Ascending aorta (tissue), 2 donors: ENCODE data around the gene YTHDF1. TPM values are rescaled to one million over a fixed set of nuclear protein-coding genes. Genes with fewer than 3 reads are reported as not detected.
A peak's percentile ranks its signal among the peaks of the same experiment; 100 is the strongest.

Experiments used
- DNase-seq, 2 donors: peaks; one replicate each; pipeline ENCODE4 v3.0.0-alpha.2; 2019; ENCODE audit warnings: low spot score in 2 of 2
- H3K27ac ChIP-seq, 2 donors: fragments of 200-600 bp; sonication (generic); one replicate each; pipeline ENCODE4 v1.5.1; 2016 to 2017; ENCODE audit warnings: mild to moderate bottlenecking in 1 of 2
- H3K27me3 ChIP-seq: fragments of 200-600 bp; sonication (generic); one replicate; pipeline ENCODE4 v1.5.1; 2017
- H3K36me3 ChIP-seq, 2 donors: fragments of 200-600 bp; sonication (generic); one replicate each; pipeline ENCODE4 v1.5.1; 2016
- H3K4me1 ChIP-seq, 2 donors: fragments of 200-600 bp; sonication (generic); one replicate each; pipeline ENCODE4 v1.5.1; 2016 to 2017; ENCODE audit warnings: mild to moderate bottlenecking in 1 of 2
- H3K4me3 ChIP-seq, 2 donors: fragments of 200-600 bp; sonication (generic); one replicate each; pipeline ENCODE4 v1.5.1; 2016 to 2017; ENCODE audit warnings: mild to moderate bottlenecking in 1 of 2
- H3K9me3 ChIP-seq, 2 donors: fragments of 200-600 bp; sonication (generic); one replicate each; pipeline ENCODE4 v1.5.1; 2016
- intact Hi-C: fragments of 100-400 bp; cut with DNase I; formaldehyde crosslinking; loops from one replicate; pipeline ENCODE4 v1.15.1; 2023
- total RNA-seq: library from RNA; depleted of rRNA; stranded (reverse); fragments of >200 nt; gene quantifications from one replicate; pipeline ENCODE4 v1.1.0, GENCODE V29; 2016
- TF ChIP-seq, protein P1 (sequence below), 3 experiments: fragments of 200-600 bp in 2 of 3; fragments of 450-650 bp in 1 of 3; sonication (generic) in 2 of 3; IDR thresholded peaks; one replicate each; pipeline ENCODE4 v1.5.1; 2016 to 2019; ENCODE audit warnings: antibody characterized with exemption in 3 of 3, mild to moderate bottlenecking in 1 of 3, moderate library complexity in 1 of 3

The YTHDF1 gene
- total RNA-seq, result 14.2 TPM

DNA sequence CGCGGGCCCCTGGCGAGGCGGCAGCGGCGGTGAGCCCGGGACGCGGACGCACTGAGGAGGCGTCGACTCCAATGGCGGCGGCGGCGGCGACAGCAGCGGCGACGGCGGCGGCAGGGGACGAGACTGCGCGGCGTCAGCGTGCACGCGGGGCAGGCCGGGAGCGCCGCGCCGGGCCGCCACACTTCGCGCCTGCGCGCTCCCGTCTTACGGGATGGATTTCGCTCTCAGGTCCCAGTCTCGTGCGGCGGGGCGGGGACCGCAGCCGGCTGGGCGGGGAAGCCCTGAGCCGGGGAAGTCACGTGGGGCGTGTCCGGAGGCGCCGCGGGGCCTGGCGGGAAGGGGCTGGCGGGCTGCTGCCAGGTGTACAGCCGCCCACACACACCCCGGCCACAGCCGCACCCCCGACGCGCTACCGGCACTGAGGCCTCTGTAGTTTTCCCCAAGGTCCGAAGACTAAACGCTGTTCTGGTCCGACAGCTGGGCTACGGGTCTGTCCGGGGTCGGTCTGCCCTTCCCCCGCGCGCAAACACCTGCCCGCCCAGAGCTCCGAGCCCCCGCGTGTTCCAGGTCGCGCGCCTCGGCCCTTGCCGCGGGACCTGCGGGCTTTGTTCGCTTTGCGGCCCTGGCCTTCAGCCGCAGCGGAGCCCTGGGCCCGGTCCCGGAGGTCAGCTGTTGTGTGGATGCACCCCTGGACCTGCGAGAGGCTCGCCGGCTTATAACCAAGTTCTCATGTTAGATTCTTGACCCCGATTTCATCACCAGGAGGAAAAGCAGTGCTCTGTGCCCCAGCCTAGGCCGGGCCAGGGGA lies at the start of gene YTHDF1:
Gene YTHDF1, minus strand, starts transcription at position 91 of the 808 bp plus-strand sequence. CDS start 239 bp downstream, outside the sequence.
- intact Hi-C loops, result loop anchor here (1.0 to 10.0 kb wide), 8 partner anchors 56 to 759 kb away; partner anchors contain the start of genes ARFGAP1, GID8, GMEB2 and SAMD10
- TF ChIP-seq, protein P1, sequence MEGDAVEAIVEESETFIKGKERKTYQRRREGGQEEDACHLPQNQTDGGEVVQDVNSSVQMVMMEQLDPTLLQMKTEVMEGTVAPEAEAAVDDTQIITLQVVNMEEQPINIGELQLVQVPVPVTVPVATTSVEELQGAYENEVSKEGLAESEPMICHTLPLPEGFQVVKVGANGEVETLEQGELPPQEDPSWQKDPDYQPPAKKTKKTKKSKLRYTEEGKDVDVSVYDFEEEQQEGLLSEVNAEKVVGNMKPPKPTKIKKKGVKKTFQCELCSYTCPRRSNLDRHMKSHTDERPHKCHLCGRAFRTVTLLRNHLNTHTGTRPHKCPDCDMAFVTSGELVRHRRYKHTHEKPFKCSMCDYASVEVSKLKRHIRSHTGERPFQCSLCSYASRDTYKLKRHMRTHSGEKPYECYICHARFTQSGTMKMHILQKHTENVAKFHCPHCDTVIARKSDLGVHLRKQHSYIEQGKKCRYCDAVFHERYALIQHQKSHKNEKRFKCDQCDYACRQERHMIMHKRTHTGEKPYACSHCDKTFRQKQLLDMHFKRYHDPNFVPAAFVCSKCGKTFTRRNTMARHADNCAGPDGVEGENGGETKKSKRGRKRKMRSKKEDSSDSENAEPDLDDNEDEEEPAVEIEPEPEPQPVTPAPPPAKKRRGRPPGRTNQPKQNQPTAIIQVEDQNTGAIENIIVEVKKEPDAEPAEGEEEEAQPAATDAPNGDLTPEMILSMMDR (IDR thresholded peaks at IDR 0.05), result no peak
- DNase-seq, result peak; percentile 87 to 97
- Histone ChIP-seq H3K4me3 (peak within 1 kb of the TSS; percentile 98), H3K9me3 (no peaks in the 10 kb centered on the region), H3K4me1 (peaks cover 0 to 18% of the 10 kb centered on the region in 2 donors), H3K27ac (peak within 1 kb of the TSS; percentile 73 to 84), H3K27me3 (no peaks in the 10 kb centered on the region), H3K36me3 (peaks cover 15 to 22% of the 10 kb centered on the region in 2 donors)

DNA sequence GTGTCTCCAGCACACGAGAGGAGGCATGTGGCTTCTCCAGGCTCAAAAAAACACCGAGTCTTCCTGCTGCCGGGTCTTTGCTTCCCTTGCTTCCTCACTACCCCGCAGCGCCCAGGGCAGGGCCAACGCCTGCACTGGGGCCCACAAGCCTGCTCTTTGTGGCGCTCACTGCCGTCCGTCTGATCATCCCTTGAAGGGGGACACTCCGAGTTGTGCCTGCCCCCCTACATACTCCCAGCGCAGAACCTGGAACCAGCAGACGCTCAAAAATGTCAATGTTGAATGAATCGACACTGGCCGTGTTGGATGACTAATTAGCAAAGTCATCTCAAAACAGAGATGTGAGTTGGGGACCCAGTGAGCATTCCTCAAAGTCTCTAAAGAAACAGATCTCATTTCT lies 48.6 kb upstream of the YTHDF1 start:
- no peak for DNase-seq
- Histone ChIP-seq H3K4me1 (no peaks in the 10 kb centered on the region), H3K27ac (no peak overlapping the region), H3K9me3 (no peaks in the 10 kb centered on the region), H3K4me3 (no peak overlapping the region), H3K36me3 (no peaks in the 10 kb centered on the region), H3K27me3 (no peaks in the 10 kb centered on the region)
- intact Hi-C loops, result no loop called here
- TF ChIP-seq, protein P1 (IDR thresholded peaks at IDR 0.05), result no peak

GRCh38 chr20:63264000-63264399 lies 48.1 kb upstream of the YTHDF1 start:
- H3K27me3 ChIP-seq, result no peaks in the 10 kb centered on the region
- H3K36me3 ChIP-seq, result no peaks in the 10 kb centered on the region
- DNase-seq, result no peak
- no peaks in the 10 kb centered on the region for H3K9me3 ChIP-seq
- H3K4me3 ChIP-seq, result no peak overlapping the region
- no peak overlapping the region for H3K27ac ChIP-seq
- no peaks in the 10 kb centered on the region for H3K4me1 ChIP-seq
- intact Hi-C loops, result no loop called here
- TF ChIP-seq, protein P1 (IDR thresholded peaks at IDR 0.05), result no peak

GRCh38 chr20:63262836-63263235 lies 46.9 kb upstream of the YTHDF1 start:
- intact Hi-C loops, result no loop called here
- H3K27ac ChIP-seq, result no peak overlapping the region
- H3K9me3 ChIP-seq, result no peaks in the 10 kb centered on the region
- no peak for DNase-seq
- H3K4me1 ChIP-seq, result no peaks in the 10 kb centered on the region
- TF ChIP-seq, protein P1 (IDR thresholded peaks at IDR 0.05), result no peak
- no peaks in the 10 kb centered on the region for H3K36me3 ChIP-seq
- H3K27me3 ChIP-seq, result no peaks in the 10 kb centered on the region
- no peak overlapping the region for H3K4me3 ChIP-seq

GRCh38 chr20:63261795-63262528 lies 46.0 kb upstream of the YTHDF1 start:
- Histone ChIP-seq H3K27me3 (no peaks in the 10 kb centered on the region), H3K27ac (no peak overlapping the region), H3K9me3 (no peaks in the 10 kb centered on the region), H3K36me3 (no peaks in the 10 kb centered on the region), H3K4me1 (no peaks in the 10 kb centered on the region), H3K4me3 (no peak overlapping the region)
- intact Hi-C loops, result no loop called here
- DNase-seq, result no peak
- TF ChIP-seq, protein P1 (IDR thresholded peaks at IDR 0.05), result no peak
